ENCODE measurements around the gene PCDHB2. TPM values are rescaled to one million over a fixed set of nuclear protein-coding genes. Genes with fewer than 3 reads are reported as not detected.

The PCDHB2 gene
- total RNA-seq: 1 to 10 TPM; 1.7 to 7.5 (median 4.6) TPM

DNA sequence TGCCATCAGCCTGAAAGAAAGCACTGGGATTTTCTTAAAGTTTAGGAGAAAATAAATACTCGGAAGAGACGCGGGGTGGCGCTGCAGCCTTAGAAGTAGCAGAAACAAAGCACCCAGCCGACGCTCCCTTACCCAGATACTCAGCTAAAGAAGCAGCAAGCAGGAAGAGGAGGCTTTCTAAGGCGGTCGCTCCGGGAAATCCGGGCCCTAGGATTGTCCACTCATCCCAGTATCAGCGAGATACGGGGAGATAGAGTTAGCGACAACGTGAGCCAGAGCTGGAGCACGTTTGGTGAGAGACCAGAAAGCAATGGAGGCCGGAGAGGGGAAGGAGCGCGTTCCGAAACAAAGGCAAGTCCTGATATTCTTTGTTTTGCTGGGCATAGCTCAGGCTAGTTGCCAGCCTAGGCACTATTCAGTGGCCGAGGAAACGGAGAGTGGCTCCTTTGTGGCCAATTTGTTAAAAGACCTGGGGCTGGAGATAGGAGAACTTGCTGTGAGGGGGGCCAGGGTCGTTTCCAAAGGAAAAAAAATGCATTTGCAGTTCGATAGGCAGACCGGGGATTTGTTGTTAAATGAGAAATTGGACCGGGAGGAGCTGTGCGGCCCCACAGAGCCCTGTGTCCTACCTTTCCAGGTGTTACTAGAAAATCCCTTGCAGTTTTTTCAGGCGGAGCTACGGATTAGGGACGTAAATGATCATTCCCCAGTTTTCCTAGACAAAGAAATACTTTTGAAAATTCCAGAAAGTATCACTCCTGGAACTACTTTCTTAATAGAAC lies at the start of gene PCDHB2:
Gene PCDHB2 (plus strand): TSS at position 135 of the 782 bp plus-strand sequence. CDS start 176 bp downstream, at position 311.
- TF ChIP-seq POLR2A (IDR thresholded peaks at IDR 0.05) (no peak), CTCF (IDR thresholded peaks at IDR 0.05) (peak in 3 of 5 experiments; percentile 8 to 34 (median 19)), EP300 (IDR thresholded peaks at IDR 0.05) (no peak)
- peak in 1 of 2 donors; percentile 12 for DNase-seq (ENCODE audit: low spot score in 2 of 2)
- Histone ChIP-seq H3K36me3 (no peaks in the 10 kb centered on the region), H3K27ac (no peak within 1 kb of the TSS), H3K27me3 (no peaks in the 10 kb centered on the region), H3K4me3 (peak within 1 kb of the TSS in 2 of 4 donors; percentile 16 to 39), H3K9me3 (peaks cover 0 to 88% (median 11%) of the 10 kb centered on the region in 4 donors), H3K4me1 (no peaks in the 10 kb centered on the region)
- WGBS, 2 donors: 19 to 20% methylated on average over 29 of the region's 29 CpGs

- peaks cover 0 to 17% of the 10 kb centered on the region in 2 donors for H3K27me3 ChIP-seq
- no peaks in the 10 kb centered on the region for H3K36me3 ChIP-seq
- 16 to 25% methylated on average over 20 of the region's 20 CpGs for WGBS, 2 donors
- peak within 1 kb of the TSS; percentile 22 to 55 (median 44) for H3K4me3 ChIP-seq
- TF ChIP-seq CTCF (IDR thresholded peaks at IDR 0.05): no peak
- DNase-seq (ENCODE audit: low spot score in 2 of 2): no peak
- peaks cover 0 to 16% (median 0%) of the 10 kb centered on the region in 4 donors for H3K4me1 ChIP-seq
- no peak within 1 kb of the TSS for H3K27ac ChIP-seq
- H3K9me3 ChIP-seq: no peaks in the 10 kb centered on the region
Measured at GRCh38 chr5:141050622-141051520, 43.5 kb upstream of the PCDHB2 start, which contains the start of gene PCDHB1. Gene PCDHB1, plus strand, starts transcription at chr5:141051374. Its CDS starts 97 bp downstream, at chr5:141051471.

DNA sequence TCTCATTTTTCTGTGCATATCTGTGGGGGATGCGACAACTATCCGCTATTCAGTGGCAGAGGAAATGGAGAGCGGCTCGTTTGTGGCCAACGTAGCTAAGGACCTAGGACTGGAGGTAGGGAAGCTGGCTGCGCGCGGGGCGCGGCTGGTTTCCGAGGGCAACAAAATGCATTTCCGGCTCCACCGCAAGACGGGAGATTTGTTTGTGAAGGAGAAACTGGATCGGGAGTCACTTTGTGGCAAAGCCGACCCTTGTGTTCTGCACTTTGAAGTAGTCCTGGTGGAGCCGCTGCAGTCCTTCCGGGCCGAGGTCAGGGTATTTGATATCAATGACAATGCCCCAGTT lies 42.9 kb upstream of the PCDHB2 start:
- TF ChIP-seq EP300 (IDR thresholded peaks at IDR 0.05) (no peak), CTCF (IDR thresholded peaks at IDR 0.05) (no peak), POLR2A (IDR thresholded peaks at IDR 0.05) (no peak)
- WGBS, 2 donors: 3 to 13% methylated on average over 19 of the region's 19 CpGs
- peaks cover 0 to 14% of the 10 kb centered on the region in 2 donors for H3K27me3 ChIP-seq
- H3K4me1 ChIP-seq: peaks cover 0 to 16% (median 0%) of the 10 kb centered on the region in 4 donors
- no peak overlapping the region for H3K27ac ChIP-seq
- H3K9me3 ChIP-seq: no peaks in the 10 kb centered on the region
- peak overlapping the region; percentile 22 to 55 (median 44) for H3K4me3 ChIP-seq
- no peaks in the 10 kb centered on the region for H3K36me3 ChIP-seq
- no peak for DNase-seq (ENCODE audit: low spot score in 2 of 2)

GRCh38 chr5:141077826-141078225 lies 16.6 kb upstream of the PCDHB2 start:
- Histone ChIP-seq H3K9me3 (peaks cover 0 to 12% (median 0%) of the 10 kb centered on the region in 4 donors), H3K4me3 (peak overlapping the region; percentile 9 to 33 (median 20)), H3K27ac (no peak overlapping the region), H3K36me3 (no peaks in the 10 kb centered on the region), H3K4me1 (peaks cover 0 to 6% (median 0%) of the 10 kb centered on the region in 4 donors), H3K27me3 (no peaks in the 10 kb centered on the region)
- no peak for DNase-seq (ENCODE audit: low spot score in 2 of 2)
- no peak for TF ChIP-seq CTCF (IDR thresholded peaks at IDR 0.05)
- no peak for TF ChIP-seq POLR2A (IDR thresholded peaks at IDR 0.05)
- no peak for TF ChIP-seq EP300 (IDR thresholded peaks at IDR 0.05)
- WGBS, 2 donors: 36 to 47% methylated on average over 17 of the region's 17 CpGs
